Lower leg skin (tissue), 4 donors: ENCODE data around the gene CNIH3. TPM values are rescaled to one million over a fixed set of nuclear protein-coding genes. Genes with fewer than 3 reads are reported as not detected.

Experiments used
- DNase-seq, 2 donors: peaks; one replicate each; pipeline ENCODE4 v3.0.0-alpha.2; 2019; ENCODE audit warnings: low spot score in 2 of 2
- H3K4me3 ChIP-seq: fragments of 200-600 bp; sonication (generic); 2 replicates; pipeline ENCODE4 v1.5.1; 2017; ENCODE audit warnings: mild to moderate bottlenecking, low read depth; ENCODE audit not compliant: poor library complexity, severe bottlenecking
- CTCF ChIP-seq, 3 donors: fragments of 450-650 bp; IDR thresholded peaks; one replicate each; pipeline ENCODE4 v1.5.1; 2016; ENCODE audit warnings: antibody characterized with exemption in 3 of 3, mild to moderate bottlenecking in 3 of 3, moderate library complexity in 2 of 3
- POLR2A ChIP-seq, 2 donors: fragments of 450-650 bp; IDR thresholded peaks; one replicate each; pipeline ENCODE4 v1.6.1; 2016 to 2017; ENCODE audit warnings: antibody characterized with exemption in 2 of 2, mild to moderate bottlenecking in 1 of 2, moderate library complexity in 1 of 2
- WGBS, 2 donors: methylation state at CpG; one replicate each; pipeline ENCODE4 v1.1.5; 2018; 5-methylcytosine and 5-hydroxymethylcytosine counted together
- intact Hi-C: fragments of 100-400 bp; cut with DNase I; formaldehyde crosslinking; loops from one replicate; pipeline ENCODE4 v1.15.0; 2023; ENCODE audit warnings: low total_unique reads
- total RNA-seq, 4 donors: library from RNA; depleted of rRNA; stranded (reverse); fragments of >200 nt; gene quantifications; one replicate each; pipeline ENCODE4 v1.1.0, GENCODE V29; 2016

The CNIH3 gene
- total RNA-seq, 4 donors from 2014 or later = 1.4 to 5.1 (median 2.3) TPM

- intact Hi-C loops = no loop called here
- no peak for DNase-seq
- H3K4me3 ChIP-seq = no peak overlapping the region
- no peak for TF ChIP-seq CTCF (IDR thresholded peaks at IDR 0.05)
- no peak for TF ChIP-seq POLR2A (IDR thresholded peaks at IDR 0.05)
- 93 to 95% methylated on average over 5 of the region's 5 CpGs for WGBS, 2 donors
These were observed 16.3 kb downstream of the CNIH3 start for GRCh38 chr1:224632381-224632871.

- TF ChIP-seq POLR2A (IDR thresholded peaks at IDR 0.05) = no peak
- TF ChIP-seq CTCF (IDR thresholded peaks at IDR 0.05) = no peak
- 81 to 82% methylated on average over 8 of the region's 8 CpGs for WGBS, 2 donors
- no peak for DNase-seq
- no peak overlapping the region for H3K4me3 ChIP-seq
- intact Hi-C loops = no loop called here
These were observed 16.8 kb downstream of the CNIH3 start for GRCh38 chr1:224632921-224633321.

GRCh38 chr1:224635356-224635755 lies 19.2 kb downstream of the CNIH3 start:
- intact Hi-C loops = no loop called here
- no peak overlapping the region for H3K4me3 ChIP-seq
- 84% methylated on average over 5 of the region's 5 CpGs for WGBS, 2 donors
- TF ChIP-seq CTCF (IDR thresholded peaks at IDR 0.05) (no peak), POLR2A (IDR thresholded peaks at IDR 0.05) (no peak)
- no peak for DNase-seq

- 75 to 79% methylated on average over 5 of the region's 5 CpGs for WGBS, 2 donors
- no peak for TF ChIP-seq POLR2A (IDR thresholded peaks at IDR 0.05)
- TF ChIP-seq CTCF (IDR thresholded peaks at IDR 0.05) = no peak
- intact Hi-C loops = no loop called here
- DNase-seq = no peak
- no peak overlapping the region for H3K4me3 ChIP-seq
These were observed 21.4 kb downstream of the CNIH3 start for GRCh38 chr1:224637515-224637914.

- DNase-seq = no peak
- intact Hi-C loops = no loop called here
- WGBS, 2 donors = 76 to 87% methylated on average over 7 of the region's 7 CpGs
- TF ChIP-seq CTCF (IDR thresholded peaks at IDR 0.05) = no peak
- no peak for TF ChIP-seq POLR2A (IDR thresholded peaks at IDR 0.05)
- no peak overlapping the region for H3K4me3 ChIP-seq
These were observed 21.8 kb downstream of the CNIH3 start for GRCh38 chr1:224637936-224638335.

- no peak for DNase-seq
- no peak for TF ChIP-seq POLR2A (IDR thresholded peaks at IDR 0.05)
- no peak for TF ChIP-seq CTCF (IDR thresholded peaks at IDR 0.05)
- 91 to 93% methylated on average over 5 of the region's 5 CpGs for WGBS, 2 donors
- no peak overlapping the region for H3K4me3 ChIP-seq
- intact Hi-C loops = no loop called here
These were observed 23.4 kb downstream of the CNIH3 start for GRCh38 chr1:224639426-224639975.
